D341Med (cell line): ENCODE results near the gene AATF.

Experiments
- DNase-seq: peaks from one replicate; pipeline ENCODE4 v3.0.0; 2012; ENCODE audit warnings: low spot score

The AATF gene

GRCh38 chr17:37081287-37081686, 132.5 kb downstream of the AATF start:
- no peak for DNase-seq

- DNase-seq: no peak
Observed at GRCh38 chr17:37082311-37082860, 133.6 kb downstream of the AATF start.

GRCh38 chr17:37082985-37083384, 134.2 kb downstream of the AATF start:
- no peak for DNase-seq

- DNase-seq: no peak
Observed at GRCh38 chr17:37083456-37083855, 134.7 kb downstream of the AATF start.

- DNase-seq: no peak
Observed at GRCh38 chr17:37084372-37084771, 135.6 kb downstream of the AATF start.

- DNase-seq: no peak
Observed at GRCh38 chr17:37086334-37086733, 137.6 kb downstream of the AATF start.

GRCh38 chr17:37086948-37087347, 138.2 kb downstream of the AATF start:
- no peak for DNase-seq

GRCh38 chr17:37087683-37088082, 138.9 kb downstream of the AATF start:
- no peak for DNase-seq

GRCh38 chr17:37088459-37088858, 139.7 kb downstream of the AATF start:
- peak; percentile 76 for DNase-seq

- DNase-seq: no peak
Observed at GRCh38 chr17:37088913-37089312, 140.2 kb downstream of the AATF start.

- DNase-seq: no peak
Observed at GRCh38 chr17:37089956-37090355, 141.2 kb downstream of the AATF start.

GRCh38 chr17:37090941-37091340, 142.2 kb downstream of the AATF start:
- DNase-seq: peak; percentile 81

GRCh38 chr17:37092071-37092470, 143.3 kb downstream of the AATF start:
- no peak for DNase-seq

- DNase-seq: no peak
Observed at GRCh38 chr17:37092701-37093100, 143.9 kb downstream of the AATF start.

GRCh38 chr17:37094391-37094790, 145.6 kb downstream of the AATF start:
- no peak for DNase-seq

GRCh38 chr17:37096071-37096470, 147.3 kb downstream of the AATF start:
- no peak for DNase-seq

- DNase-seq: no peak
Observed at GRCh38 chr17:37097154-37097553, 148.4 kb downstream of the AATF start.

- DNase-seq: no peak
Observed at GRCh38 chr17:37098152-37098551, 149.4 kb downstream of the AATF start.

- no peak for DNase-seq
Observed at GRCh38 chr17:37098910-37099664, 150.3 kb downstream of the AATF start.

- DNase-seq: no peak
Observed at GRCh38 chr17:37100231-37100630, 151.5 kb downstream of the AATF start.

- DNase-seq: no peak
Observed at GRCh38 chr17:37101306-37101705, 152.6 kb downstream of the AATF start.

- DNase-seq: no peak
Observed at GRCh38 chr17:37103231-37103630, 154.5 kb downstream of the AATF start.

GRCh38 chr17:37106049-37106448, 157.3 kb downstream of the AATF start:
- DNase-seq: no peak
